KMS-11 (cell line): ENCODE measurements around the gene BACE1-AS.

Experiments
- H2AFZ ChIP-seq: fragments of 200-600 bp; sonication (generic); 2 replicates; pipeline ENCODE4 v1.6.1; 2016; ENCODE audit warnings: antibody characterized with exemption, mixed run types, low read depth
- H3K27ac ChIP-seq: fragments of 200-600 bp; sonication (generic); 2 replicates; pipeline ENCODE4 v1.6.1; 2016; ENCODE audit warnings: mild to moderate bottlenecking, mixed run types
- H3K27me3 ChIP-seq: fragments of 200-600 bp; sonication (generic); 2 replicates; pipeline ENCODE4 v1.6.1; 2017; ENCODE audit warnings: mild to moderate bottlenecking, low read depth, mixed run types, moderate library complexity; ENCODE audit not compliant: insufficient read depth
- H3K36me3 ChIP-seq: fragments of 200-600 bp; sonication (generic); 2 replicates; pipeline ENCODE4 v1.6.1; 2017; ENCODE audit warnings: mild to moderate bottlenecking, mixed run types; ENCODE audit not compliant: insufficient read depth
- H3K4me1 ChIP-seq: fragments of 200-600 bp; sonication (generic); 2 replicates; pipeline ENCODE4 v1.6.1; 2016; ENCODE audit warnings: mild to moderate bottlenecking, low read depth, mixed run types; ENCODE audit not compliant: poor library complexity, severe bottlenecking
- H3K4me2 ChIP-seq: fragments of 200-600 bp; sonication (generic); 2 replicates; pipeline ENCODE4 v1.7.0; 2016; ENCODE audit warnings: mild to moderate bottlenecking, mixed run types
- H3K4me3 ChIP-seq: fragments of 200-600 bp; sonication (generic); IDR thresholded peaks from 2 replicates; pipeline ENCODE4 v1.6.1; 2017; ENCODE audit warnings: low read depth, low read length, mixed read lengths; ENCODE audit not compliant: insufficient read depth
- H3K79me2 ChIP-seq: fragments of 200-600 bp; sonication (generic); 2 replicates; pipeline ENCODE4 v1.6.1; 2016; ENCODE audit warnings: low read depth, mixed run types; ENCODE audit not compliant: insufficient read depth
- H3K9ac ChIP-seq: fragments of 200-600 bp; sonication (generic); 2 replicates; pipeline ENCODE4 v1.6.1; 2016; ENCODE audit warnings: mild to moderate bottlenecking, mixed run types
- H4K20me1 ChIP-seq: fragments of 200-600 bp; sonication (generic); 2 replicates; pipeline ENCODE4 v1.6.1; 2016; ENCODE audit warnings: mild to moderate bottlenecking, mixed run types; ENCODE audit not compliant: insufficient read depth
- CTCF ChIP-seq: fragments of 200-600 bp; sonication (generic); conservative IDR thresholded peaks from 2 replicates; pipeline ENCODE4 v1.6.1; 2017; ENCODE audit warnings: low read depth, mild to moderate bottlenecking, antibody characterized with exemption, low read length, moderate library complexity, mixed read lengths

Gene BACE1-AS

GRCh38 chr11:117282956-117283355 is 8.2 kb upstream of the BACE1-AS start:
- H3K27ac ChIP-seq = no peak overlapping the region
- no peaks in the 10 kb centered on the region for H3K79me2 ChIP-seq
- H2AFZ ChIP-seq = no peak overlapping the region
- no peaks in the 10 kb centered on the region for H3K4me1 ChIP-seq
- H3K36me3 ChIP-seq = no peaks in the 10 kb centered on the region
- H3K4me3 ChIP-seq = no peak overlapping the region
- TF ChIP-seq CTCF = no peak
- no peak overlapping the region for H3K9ac ChIP-seq
- no peak overlapping the region for H3K4me2 ChIP-seq
- no peaks in the 10 kb centered on the region for H4K20me1 ChIP-seq
- H3K27me3 ChIP-seq = no peaks in the 10 kb centered on the region

- Histone ChIP-seq H3K27ac (no peak overlapping the region), H3K27me3 (no peaks in the 10 kb centered on the region), H3K36me3 (no peaks in the 10 kb centered on the region), H3K79me2 (no peaks in the 10 kb centered on the region), H3K4me2 (no peak overlapping the region), H3K4me3 (no peak overlapping the region), H2AFZ (no peak overlapping the region), H3K9ac (no peak overlapping the region), H3K4me1 (no peaks in the 10 kb centered on the region), H4K20me1 (no peaks in the 10 kb centered on the region)
- TF ChIP-seq CTCF = no peak
Observed at GRCh38 chr11:117284053-117284452, 7.1 kb upstream of the BACE1-AS start.

GRCh38 chr11:117286588-117286987 is 4.6 kb upstream of the BACE1-AS start:
- Histone ChIP-seq H3K27me3 (no peaks in the 10 kb centered on the region), H3K4me1 (no peaks in the 10 kb centered on the region), H2AFZ (no peak overlapping the region), H4K20me1 (no peaks in the 10 kb centered on the region), H3K4me2 (no peak overlapping the region), H3K27ac (no peak overlapping the region), H3K9ac (no peak overlapping the region), H3K36me3 (no peaks in the 10 kb centered on the region), H3K4me3 (no peak overlapping the region), H3K79me2 (no peaks in the 10 kb centered on the region)
- TF ChIP-seq CTCF = no peak

GRCh38 chr11:117287668-117288067 is 3.5 kb upstream of the BACE1-AS start:
- no peak overlapping the region for H3K9ac ChIP-seq
- TF ChIP-seq CTCF = no peak
- no peak overlapping the region for H3K4me3 ChIP-seq
- no peaks in the 10 kb centered on the region for H3K36me3 ChIP-seq
- H2AFZ ChIP-seq = no peak overlapping the region
- no peak overlapping the region for H3K4me2 ChIP-seq
- no peak overlapping the region for H3K27ac ChIP-seq
- H3K4me1 ChIP-seq = peaks cover 4% of the 10 kb centered on the region
- no peaks in the 10 kb centered on the region for H3K79me2 ChIP-seq
- no peaks in the 10 kb centered on the region for H4K20me1 ChIP-seq
- H3K27me3 ChIP-seq = no peaks in the 10 kb centered on the region
